ENCODE results near the gene KIF2B. TPM values are rescaled to one million over a fixed set of nuclear protein-coding genes. Genes with fewer than 3 reads are reported as not detected.

KIF2B gene
- total RNA-seq, 1 experiment from 2014 or later: not detected

GRCh38 chr17:53797501-53797900 lies 25.2 kb upstream of the KIF2B start:
- Histone ChIP-seq H4K5ac (ENCODE audit: insufficient read length, low read depth, low read length) (no peak overlapping the region), H2BK12ac (ENCODE audit: insufficient read length, low read depth, low read length) (no peak overlapping the region), H4K8ac (replicated peaks; ENCODE audit: insufficient read length, low read depth, low read length) (no peak overlapping the region), H3K18ac (ENCODE audit: insufficient read length, low read depth, low read length) (no peak overlapping the region), H4K91ac (ENCODE audit: insufficient read length, low read depth, low read length) (no peak overlapping the region), H2BK20ac (ENCODE audit: low read depth, low read length, poor library complexity, severe bottlenecking) (no peak overlapping the region), H3K79me1 (ENCODE audit: insufficient read depth, low read depth, low read length, poor library complexity, severe bottlenecking) (no peaks in the 10 kb centered on the region), H2AK5ac (ENCODE audit: insufficient read length, low read length) (no peak overlapping the region), H2BK15ac (ENCODE audit: low read depth, low read length) (no peak overlapping the region), H2BK5ac (ENCODE audit: insufficient read length, low read length) (no peak overlapping the region), H4K20me1 (ENCODE audit: control insufficient read depth, insufficient read depth, insufficient read length) (no peaks in the 10 kb centered on the region), H3K9me3 (ENCODE audit: control insufficient read depth, low read depth, low read length) (no peaks in the 10 kb centered on the region), H3K4me2 (ENCODE audit: insufficient read depth, insufficient read length, low read length) (no peak overlapping the region), H3K9ac (ENCODE audit: extremely low read depth, insufficient read length, low read length) (no peak overlapping the region), H3K23me2 (ENCODE audit: insufficient read length, low read depth, low read length, poor library complexity, severe bottlenecking) (no peaks in the 10 kb centered on the region), H3K79me2 (ENCODE audit: insufficient read depth, low read length) (no peaks in the 10 kb centered on the region), H2BK120ac (ENCODE audit: low read depth, low read length, poor library complexity, severe bottlenecking) (no peak overlapping the region), H3K23ac (ENCODE audit: insufficient read length, low read depth, low read length) (no peak overlapping the region), H3K56ac (ENCODE audit: insufficient read length, low read depth, low read length) (no peak overlapping the region), H3K14ac (ENCODE audit: insufficient read depth, low read length) (no peak overlapping the region), H3K4ac (ENCODE audit: low read depth, low read length) (no peak overlapping the region), H3K27ac (ENCODE audit: insufficient read length, low read depth, low read length) (no peak overlapping the region), H2AFZ (ENCODE audit: low read length) (no peak overlapping the region), H3K27me3 (ENCODE audit: insufficient read depth, low read length) (no peaks in the 10 kb centered on the region), H3K4me1 (ENCODE audit: insufficient read depth, low read length) (no peaks in the 10 kb centered on the region), H3T11ph (ENCODE audit: low read length) (no peak overlapping the region)
- Mint-ChIP-seq H3K4me3 (no peak overlapping the region), H3K27me3 (ENCODE audit: low read depth) (no peaks in the 10 kb centered on the region), H3K27ac (no peak overlapping the region), H3K4me1 (no peaks in the 10 kb centered on the region), H3K9me3 (no peaks in the 10 kb centered on the region), H3K36me3 (ENCODE audit: insufficient read depth in 1 of 3, low read depth in 3 of 3) (no peaks in the 10 kb centered on the region)
- no CpG with 5 or more reads among the region's 4 CpGs for WGBS (ENCODE audit: extremely low coverage, insufficient read length, low lambda C conversion rate)
- no peak for TF ChIP-seq CTCF (conservative IDR thresholded peaks at IDR 0.05)
- DNase-seq: no peak
